ENCODE results near the gene ROR2.

Gene ROR2

DNA sequence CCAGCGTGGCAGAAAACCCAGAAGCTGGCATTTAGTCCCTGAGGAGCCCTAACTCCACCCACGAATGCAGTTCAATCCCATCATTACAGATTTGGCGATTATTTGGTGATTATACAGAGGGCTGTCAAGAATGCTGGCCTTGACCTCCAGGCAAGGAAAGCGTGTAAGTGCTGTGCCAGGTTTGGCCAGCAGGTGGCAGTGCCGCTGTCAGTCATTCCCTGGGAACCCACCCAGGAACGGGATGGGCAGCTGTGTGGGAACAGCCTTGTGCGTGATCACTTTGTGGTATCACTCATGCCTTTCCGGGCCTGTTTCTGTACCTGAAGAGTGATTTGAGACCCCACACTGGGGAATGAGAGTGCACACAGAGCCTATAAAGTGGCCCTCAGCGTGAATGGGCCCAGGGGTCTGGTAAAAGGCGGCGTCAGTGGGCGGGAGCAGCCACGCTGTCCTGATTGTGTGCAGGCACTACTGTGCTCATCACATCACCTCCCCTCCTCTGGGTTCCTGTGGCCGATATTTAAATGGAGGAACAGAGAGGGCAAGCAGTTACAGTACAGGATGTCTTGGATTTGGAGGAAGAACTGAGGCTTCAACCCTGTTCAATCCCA, 215.6 kb downstream of the ROR2 start:
- no peak for DNase-seq

DNA sequence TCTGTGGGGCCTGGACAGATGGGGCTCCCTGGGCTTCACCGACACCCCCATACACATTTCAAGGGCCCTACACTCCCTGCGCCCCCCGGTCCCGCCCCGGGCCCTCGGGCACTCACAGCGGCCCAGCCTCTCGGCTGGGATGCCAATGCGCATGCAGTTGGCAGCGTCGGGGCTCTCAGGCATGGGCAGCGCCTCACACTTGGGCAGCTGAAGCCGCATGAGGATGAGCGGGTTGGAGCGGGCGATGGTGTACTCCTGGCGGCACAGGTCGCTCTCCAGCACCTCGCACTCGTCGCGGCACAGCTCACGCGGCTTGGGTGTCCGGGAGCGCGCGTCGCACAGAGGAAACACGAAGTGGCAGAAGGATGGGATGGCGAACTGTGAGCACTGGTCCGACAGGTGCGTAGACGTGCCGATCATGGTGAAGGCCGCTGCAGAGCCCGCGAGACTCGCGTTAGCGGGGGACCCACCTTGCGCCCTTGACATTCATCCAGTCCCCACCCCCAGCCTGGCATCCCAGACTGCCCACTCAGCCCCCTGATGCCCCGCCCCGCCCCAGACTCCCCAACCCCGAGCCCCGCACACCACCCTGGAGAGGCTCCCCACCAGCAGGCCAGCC, 216.9 kb downstream of the ROR2 start:
- no peak for DNase-seq

DNA sequence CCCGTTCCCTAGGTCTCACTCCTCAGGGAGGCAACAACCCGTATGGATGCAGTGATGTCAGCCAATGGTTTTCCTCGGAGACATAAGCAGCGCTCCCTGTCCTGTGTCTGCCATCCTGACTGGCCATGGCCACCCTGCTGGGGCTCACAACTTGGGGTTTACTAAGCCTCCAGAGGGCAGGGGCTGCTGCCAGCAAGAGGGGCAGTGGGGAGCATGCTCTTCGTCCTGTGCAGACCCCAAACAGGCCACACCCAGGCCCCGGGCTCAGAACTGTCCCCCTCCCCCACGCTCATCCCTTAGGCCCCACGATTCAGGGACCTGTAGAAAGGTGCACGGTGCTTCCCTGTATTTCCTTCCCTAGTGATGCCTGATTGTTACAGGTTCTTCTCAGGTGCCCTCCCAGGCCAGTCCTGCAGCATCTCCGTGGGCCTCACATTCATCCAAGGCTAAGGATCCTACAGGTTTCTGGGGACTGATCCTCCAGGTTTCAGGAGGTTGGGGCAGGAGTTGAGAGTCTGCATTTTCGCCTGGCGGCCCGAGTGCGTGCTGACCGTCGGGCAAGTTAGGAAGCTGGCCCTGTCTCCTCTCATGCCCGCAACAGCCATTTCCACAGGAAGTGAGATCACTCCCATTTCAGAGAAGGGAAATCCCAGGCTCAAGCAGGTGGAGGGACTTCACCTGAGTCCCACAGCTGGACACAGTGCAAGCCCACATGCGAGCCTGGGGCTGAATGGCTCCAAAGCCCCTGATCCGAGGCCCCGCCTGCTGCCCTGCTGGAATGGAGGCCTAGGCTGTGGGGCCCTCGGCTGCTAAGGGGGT, 217.6 kb downstream of the ROR2 start:
- no peak for DNase-seq

DNA sequence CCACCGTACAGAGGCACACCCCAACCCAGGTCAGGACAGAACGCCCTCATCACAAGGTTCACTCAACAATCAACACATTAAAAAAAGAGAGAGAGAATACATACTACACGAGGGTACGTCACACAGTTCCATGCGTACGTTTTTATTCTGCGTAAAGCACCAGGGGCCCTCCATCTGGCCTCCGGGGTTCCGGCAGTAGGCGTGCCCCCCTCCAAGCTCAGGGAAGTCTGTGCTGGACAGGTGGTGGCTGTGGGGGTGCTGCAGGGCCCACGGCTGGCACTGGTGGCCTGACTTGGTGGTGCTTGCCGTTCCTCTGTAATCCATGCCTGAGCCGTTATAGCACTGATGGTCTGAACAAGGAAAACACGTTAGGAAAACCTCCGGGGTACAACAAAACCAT, 219.2 kb downstream of the ROR2 start:
- DNase-seq: no peak

DNA sequence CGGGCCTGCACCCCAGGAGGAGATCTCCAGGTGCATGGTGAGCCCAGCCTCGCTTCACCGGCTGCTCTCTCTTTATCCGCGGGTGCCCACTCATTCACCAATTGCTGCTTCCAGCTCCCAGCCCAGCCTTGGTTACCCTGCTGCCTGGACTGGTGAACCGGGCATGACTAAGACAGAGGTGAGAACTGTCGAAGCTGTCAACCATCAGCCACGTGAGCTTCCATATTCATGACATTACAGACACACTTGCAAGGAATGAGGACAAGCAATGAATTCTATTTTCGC, 220.5 kb downstream of the ROR2 start:
- no peak for DNase-seq

DNA sequence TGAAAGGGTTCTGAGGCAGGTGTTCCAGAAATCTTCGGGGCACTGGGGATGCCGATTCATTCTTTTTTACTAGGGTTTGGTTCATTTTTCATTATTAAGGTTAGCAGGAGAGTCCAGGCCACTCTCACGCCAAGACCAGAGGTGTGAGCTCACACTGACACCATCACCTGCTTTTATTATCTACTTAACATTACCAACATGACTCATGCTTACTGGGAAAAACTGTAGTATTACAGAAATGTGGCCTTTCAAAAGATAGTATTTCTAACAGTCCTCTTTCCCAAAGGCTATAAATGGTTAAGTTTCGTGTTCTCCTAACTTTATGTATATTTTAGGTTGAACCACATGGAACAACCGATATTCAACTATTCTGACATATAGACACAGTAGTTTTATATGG, 222.1 kb downstream of the ROR2 start:
- DNase-seq: no peak

DNA sequence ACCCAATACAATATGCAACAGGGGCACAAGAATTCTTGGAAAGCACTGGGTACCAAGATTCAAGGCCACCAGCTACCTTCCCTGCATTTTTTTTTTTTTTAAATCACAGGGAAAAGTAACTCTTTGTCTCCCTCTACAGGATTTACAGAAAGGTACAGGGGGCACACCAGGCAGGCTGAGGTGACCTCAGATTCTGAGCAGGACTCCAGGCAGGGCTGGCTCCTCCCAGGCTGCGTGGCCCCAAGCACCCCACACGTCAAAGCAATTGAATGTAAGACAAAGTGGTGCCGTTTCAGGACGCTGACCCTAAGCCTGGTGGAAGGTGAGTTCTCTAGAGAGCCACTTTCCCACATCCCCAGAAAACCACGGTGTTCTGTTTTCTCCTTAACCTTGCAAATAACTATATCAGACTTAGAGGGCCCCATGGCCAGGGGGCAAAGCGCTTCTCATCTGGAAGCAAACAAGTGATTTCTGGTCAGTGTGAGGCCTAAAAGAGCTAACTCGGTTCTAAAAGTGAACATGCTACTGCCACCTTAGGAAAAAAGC, 222.6 kb downstream of the ROR2 start:
- no peak for DNase-seq

DNA sequence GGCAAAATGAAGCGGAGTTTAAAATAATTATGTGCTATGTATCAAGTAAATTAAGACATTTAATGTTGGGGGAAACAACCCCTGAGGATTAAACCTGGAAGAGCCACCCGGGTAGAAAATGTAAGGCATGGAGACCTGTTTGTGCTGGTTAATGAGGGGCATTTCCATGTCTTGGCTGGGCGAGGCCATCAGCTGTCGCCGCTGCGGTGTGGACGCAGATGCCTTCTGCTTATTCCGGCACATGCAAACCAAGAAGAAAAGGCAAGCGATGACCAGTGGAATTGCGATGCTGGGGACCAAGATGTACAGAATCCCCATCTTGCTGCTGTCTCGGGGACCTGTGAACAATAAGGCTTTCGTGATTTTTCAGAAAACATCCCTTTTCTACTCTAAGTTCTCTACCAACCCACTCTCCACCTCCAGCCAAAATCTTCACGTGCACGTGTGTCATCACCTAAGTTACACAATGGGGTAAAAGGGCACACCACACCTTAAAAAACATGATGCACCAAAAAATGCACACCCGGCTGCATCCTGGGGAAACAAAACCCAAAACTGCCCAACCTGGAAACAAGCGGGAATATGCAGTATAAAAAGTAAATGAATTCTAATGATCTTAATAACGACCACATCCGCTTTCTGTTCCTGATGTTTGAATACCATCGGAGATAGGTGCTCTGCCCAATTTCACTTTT, 223.5 kb downstream of the ROR2 start:
- DNase-seq: no peak

DNA sequence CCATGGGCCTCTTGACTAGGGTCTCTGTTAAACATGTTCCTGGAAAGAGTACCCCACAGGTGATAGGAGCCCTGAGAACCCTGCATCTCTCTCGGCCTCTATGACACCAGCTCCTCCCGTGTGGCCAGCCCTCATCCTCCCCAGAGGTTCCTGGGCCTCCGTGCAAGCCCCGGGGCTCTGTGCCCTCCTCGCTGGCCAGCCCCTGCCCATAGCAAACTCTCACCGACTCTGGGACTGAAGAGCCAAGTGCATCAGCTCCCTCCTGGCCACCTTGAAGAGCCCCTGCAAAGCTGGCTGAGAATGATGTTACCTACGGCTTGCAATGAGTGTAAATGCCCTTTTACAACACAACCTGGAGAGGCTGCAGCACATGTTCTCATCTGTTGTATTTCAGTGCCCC, 224.4 kb downstream of the ROR2 start:
- DNase-seq: no peak

DNA sequence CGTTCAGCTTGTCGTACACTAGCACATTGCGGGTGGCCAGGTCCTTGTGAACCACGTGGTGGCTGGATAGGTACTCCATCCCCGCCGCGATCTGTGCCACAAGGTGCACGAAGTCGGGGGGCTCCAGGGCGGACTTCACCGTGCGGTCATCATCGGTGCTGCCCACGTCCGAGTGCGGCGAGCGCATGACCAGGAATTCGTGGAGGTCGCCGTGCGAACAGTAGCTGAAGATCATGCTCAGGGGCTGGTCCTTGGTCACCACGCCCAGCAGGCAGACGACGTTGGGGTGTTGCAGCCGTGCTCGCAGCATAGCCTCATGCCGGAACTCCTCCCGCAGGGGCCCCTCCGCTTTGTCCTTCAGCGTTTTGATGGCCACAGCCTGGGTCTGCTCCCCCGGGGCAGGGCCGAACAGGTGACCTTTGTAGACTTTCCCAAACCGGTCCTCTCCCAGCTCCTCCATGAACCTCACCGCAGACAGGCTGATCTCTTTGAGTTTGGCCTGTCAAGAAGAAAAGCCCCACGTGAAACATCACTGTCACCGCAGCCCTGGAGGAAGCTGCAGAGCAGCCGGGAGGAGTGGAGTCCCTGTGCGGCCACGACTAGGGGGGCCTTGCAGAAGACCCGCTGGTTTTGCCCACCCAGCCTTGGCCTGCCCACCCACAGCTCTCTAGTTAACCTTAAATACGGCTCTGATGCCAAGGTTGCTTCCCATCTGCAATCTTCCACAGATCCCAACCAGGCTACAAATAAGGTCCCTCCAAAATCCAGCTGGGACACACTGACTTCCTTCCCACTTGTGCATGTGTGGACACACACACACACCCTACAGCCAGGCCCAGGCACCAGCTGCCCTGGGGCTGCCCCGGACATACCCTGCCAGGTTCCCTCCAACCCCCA, 225.2 kb downstream of the ROR2 start:
- DNase-seq: no peak

DNA sequence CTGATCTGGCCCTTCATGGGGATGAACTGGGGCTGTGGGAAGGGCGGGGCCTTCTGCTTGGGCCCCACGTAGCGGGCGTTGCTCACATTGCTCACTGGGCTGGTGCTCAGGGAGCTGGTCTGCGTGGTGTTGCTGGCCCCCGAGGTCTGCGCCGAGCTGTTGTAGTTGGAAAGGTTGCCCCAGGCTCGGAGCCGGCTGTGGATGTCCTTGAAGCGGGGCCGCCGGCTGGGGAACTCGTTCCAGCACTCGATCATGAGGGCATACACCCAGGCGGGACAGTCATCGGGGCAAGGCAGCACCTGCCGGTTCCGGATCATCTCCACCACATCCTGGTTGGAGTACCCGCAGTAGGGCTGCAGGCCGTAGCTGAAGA, 226.0 kb downstream of the ROR2 start:
- DNase-seq: no peak

DNA sequence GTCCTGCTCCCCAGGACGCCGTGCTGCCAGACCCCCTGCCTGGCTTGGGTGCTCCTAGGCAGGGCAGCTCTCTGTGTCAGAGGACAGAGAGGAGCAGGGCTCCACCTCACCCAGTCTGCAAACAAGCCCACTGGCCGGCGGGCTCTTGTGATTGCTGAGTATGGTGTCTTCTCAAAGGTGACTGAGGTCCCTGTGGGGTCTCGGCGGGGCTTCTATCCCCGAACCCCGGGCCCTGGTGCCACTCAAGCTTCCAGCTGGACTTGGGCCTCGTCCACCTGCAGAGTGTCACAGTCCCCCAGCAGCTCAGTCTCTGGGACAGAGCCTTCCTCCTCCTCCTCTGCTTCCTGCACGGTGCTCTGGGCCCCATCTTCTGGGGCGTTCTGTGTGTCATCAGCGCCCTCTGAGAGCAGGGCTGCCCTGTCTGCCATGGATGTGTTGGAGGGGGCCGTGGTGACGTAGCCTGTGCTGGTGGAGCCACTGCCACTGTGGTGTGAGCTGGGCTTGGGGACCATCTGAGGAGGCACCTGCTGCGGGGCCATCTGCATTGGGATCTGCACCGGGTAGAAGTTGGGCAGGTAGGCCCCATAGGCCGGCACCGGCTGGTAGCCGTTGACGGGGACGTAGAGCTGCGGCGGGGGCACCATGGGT, 226.5 kb downstream of the ROR2 start:
- DNase-seq: no peak

DNA sequence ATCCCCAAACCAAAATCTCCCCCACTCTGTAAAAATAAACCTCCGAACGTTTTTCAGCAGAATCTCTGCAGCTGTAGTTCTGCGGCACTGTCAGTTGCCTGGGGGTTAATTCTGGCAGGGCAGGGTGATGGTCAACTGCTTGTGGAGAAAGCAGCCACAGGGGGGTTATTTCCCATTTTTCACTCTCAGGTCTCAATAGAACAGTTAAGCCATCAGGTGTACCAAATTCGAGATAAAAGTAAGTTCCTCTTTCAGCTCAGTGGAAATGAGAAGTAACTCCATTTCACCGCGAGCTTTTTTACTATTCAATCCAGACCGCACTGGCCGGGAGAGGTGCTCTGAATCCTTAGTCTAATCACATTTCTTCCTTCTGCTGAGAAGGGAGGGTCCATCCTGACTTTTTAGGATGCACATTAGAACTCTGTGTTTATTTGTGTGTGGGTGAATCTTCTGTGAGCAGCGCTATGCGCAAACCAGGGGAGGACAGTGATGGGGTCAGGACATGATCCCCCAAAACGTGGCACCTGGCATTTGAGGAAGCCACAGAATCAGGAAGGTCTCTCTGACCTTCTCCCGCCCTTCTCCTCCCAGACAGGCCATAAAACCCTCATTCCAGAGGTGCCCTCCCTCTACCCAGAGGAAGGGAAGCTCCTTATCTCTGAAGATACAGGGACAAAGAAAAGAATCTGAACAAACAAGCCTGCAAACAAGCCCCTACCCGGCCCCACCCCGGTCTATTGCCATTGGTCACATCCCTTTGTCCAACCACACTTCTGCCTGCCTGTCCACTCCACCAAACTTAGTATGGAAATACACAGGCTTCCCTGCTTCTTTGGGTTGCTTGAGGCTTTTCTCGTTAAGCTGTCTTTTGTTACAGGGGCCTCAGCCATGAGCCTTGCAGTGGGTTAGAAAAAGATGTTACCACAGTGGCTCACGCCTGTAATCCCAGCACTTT, 229.0 kb downstream of the ROR2 start:
- DNase-seq: no peak

DNA sequence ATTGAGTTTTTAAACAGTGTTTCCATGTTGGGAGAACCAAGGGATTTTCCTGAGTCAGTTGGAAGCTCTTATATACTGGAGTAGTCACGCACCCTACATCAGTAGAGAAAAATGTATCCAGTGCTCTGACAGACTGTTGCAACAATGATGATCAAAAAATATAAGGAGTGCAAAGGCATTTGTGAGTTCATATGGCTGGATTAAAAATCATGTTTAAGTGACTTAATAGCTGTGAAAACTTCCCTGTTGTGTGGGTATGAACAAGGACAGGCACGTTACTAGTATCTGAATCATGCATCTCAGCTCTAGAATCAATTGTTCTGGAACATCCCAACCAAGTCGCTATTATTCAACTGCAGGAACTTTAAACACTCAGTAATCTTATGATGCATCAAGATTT, 229.7 kb downstream of the ROR2 start:
- DNase-seq: no peak

DNA sequence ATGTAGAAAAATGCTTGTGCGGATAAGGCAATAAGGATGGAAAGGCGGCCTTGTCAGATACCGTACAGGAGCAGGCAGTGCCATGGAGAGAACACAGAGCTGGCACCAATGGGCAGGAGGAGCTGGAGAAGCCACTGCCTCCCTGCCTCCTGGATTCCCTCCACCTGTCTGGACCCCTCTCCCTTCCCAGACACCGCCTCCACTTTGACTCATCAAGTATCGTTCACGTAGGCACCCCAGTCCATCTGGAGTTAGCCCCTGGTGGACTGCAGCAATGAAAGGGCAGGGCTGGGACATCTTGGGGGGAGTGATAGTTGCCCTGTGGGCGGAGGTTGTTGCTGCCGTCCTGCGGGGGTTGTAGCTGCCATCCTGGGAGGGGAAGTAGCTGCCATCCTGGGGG, 232.0 kb downstream of the ROR2 start:
- no peak for DNase-seq

DNA sequence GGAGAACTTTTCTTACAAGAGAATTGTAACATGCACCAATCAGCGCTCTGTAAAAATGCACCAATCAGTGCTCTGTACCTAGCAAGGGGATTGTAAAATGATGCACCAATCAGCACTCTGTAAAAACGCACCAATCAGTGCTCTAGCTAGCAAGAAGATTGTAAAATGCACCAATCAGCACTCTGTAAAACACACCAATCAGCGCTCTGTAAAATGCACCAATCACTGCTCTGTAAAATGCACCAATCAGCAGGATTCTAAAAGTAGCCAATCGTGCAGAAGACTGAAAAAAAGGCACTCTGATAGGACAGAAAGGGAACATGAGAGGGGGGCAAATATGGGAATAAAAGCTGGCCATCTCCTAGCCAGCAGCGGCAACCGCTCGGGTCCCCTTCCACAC, 233.2 kb downstream of the ROR2 start:
- no peak for DNase-seq

DNA sequence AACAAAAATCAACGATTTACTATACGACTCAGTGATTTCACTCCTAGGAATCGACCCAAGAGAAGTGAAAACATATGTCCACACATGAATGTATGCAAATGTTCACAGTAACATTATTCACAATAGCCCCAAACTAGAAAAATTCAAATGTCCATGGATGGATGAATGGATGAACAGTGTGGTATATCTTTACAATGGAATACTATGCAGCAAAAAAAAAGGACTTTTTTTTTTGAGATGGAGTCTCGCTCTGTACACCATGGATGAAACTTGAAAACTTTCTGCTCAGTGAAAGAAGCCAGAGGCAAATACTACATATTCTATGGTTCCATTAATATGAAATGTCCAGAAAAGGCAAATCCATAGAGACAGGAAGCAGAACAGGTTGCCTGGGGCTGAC, 233.8 kb downstream of the ROR2 start:
- no peak for DNase-seq

DNA sequence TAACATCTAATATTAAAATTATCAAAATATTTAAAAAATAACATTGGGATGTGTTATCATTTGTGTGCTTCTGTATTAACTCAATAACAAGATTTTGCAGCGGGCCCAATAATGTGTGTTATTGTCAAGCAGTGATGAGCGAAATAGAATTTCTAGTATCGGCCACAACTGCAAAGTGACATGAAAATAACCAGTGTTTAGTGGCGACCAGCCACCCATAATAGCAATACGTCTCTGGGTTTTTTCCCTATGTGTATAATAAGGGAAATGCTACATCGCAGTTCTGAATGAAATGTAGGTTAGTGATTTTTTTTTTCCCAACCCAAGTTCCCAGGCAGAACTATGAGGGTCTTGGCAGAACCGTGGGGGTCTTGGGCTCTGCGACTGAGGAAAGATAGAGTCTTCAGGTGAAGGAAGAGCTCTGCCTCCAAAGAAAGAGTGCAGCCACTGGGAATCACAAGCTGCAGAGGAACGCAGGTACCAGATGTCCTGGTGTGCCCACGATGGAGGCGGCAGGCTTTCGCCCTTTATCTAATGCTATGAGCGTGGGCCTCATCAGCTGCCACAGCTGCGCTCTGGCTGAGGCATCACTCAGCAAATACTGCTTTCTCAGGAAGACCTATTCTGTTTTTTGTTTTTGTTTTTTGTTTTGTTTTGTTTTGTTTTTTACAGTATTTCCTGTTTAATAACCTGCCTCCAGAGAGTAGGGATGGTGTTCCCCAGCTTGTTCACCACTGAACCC, 235.0 kb downstream of the ROR2 start:
- DNase-seq: no peak

DNA sequence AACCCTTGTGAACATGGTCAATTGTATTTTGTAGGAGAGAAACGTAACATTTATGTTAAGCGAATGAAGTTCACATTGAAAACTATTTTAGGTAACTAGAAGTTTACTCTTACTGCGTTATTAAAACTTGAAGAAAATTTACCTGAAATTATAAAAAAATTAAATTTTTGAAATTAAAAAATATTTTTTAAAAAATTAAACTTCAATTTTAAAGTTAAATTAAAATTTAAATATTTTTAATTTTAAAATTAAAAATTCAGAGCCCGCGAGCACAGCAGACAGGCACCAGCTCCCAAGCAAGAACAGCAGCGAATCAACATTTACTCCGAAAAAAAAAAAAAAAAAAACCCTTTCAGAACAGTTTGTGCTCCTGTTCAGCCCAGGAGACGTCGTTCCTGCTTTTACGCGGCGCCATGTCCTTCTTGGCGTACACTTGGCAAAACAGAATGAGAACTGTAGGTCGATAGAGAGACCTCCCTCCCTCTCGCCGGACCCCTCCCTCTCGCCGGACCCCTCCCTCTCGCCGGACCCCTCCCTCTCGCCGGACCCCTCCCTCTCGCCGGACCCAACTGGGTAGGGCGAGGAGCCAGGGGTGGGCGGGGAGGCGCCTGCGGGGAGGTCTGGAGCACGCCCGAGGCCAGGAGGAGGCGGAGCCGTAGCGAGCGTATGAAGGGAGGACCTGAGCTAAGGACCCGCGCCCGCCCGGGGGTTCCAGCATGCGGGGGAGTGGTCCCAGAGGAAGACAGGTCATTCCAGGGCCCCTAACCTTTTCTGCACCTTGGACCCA, 235.8 kb downstream of the ROR2 start:
- DNase-seq: no peak
